CD4-positive, alpha-beta T cell (primary cell): Measurements from ENCODE around the gene C11orf21. TPM values are rescaled to one million over a fixed set of nuclear protein-coding genes. Genes with fewer than 3 reads are reported as not detected.

Experiments used
- ATAC-seq: fragments of 200-7000 bp; cut with Tn5 transposase; one replicate; pipeline ENCODE4 v1.10.0; 2022; ENCODE audit warnings: mild to moderate bottlenecking; ENCODE audit not compliant: poor library complexity
- CTCF ChIA-PET: fragments of 350-600 bp; sonication (Branson Sonifier 250); formaldehyde crosslinking; loops from one replicate; lab custom pipeline; 2021; ENCODE audit warnings: antibody characterized with exemption, inconsistent platforms; lab: Charles Lee
- POLR2A ChIA-PET: fragments of 350-600 bp; sonication (Branson Sonifier 250); formaldehyde crosslinking; loops from one replicate; lab custom pipeline; 2021; ENCODE audit warnings: antibody characterized with exemption, inconsistent platforms; lab: Charles Lee
- DNase-seq, 14 experiments: peaks; one replicate each; pipeline ENCODE4 v3.0.0-alpha.2; 2013 to 2020; ENCODE audit warnings: mixed read lengths in 2 of 14
- H3K27ac ChIP-seq, 2 donors: one replicate each; pipeline versions ENCODE4 v1.5.1 to v1.7.0; 2013; ENCODE audit warnings: low read length in 2 of 2, low read depth in 1 of 2, mild to moderate bottlenecking in 1 of 2
- H3K27me3 ChIP-seq, 2 experiments: 1 replicate in 1 of 2; 2 replicates in 1 of 2; pipeline versions ENCODE4 v1.6.1 to v1.7.0; 2013; ENCODE audit warnings: low read length in 2 of 2, control low read depth in 1 of 2, mild to moderate bottlenecking in 1 of 2, moderate library complexity in 1 of 2; ENCODE audit not compliant: insufficient read depth in 2 of 2, control insufficient read depth in 1 of 2
- H3K36me3 ChIP-seq: one replicate; pipeline ENCODE4 v1.6.1; 2013; ENCODE audit warnings: low read length, control low read depth; ENCODE audit not compliant: insufficient read depth
- H3K4me1 ChIP-seq: one replicate; pipeline ENCODE4 v1.6.1; 2013; ENCODE audit warnings: low read length, control low read depth; ENCODE audit not compliant: insufficient read depth
- H3K4me3 ChIP-seq: one replicate; pipeline ENCODE4 v1.5.1; 2013; ENCODE audit warnings: mild to moderate bottlenecking, low read length, moderate library complexity
- H3K9me3 ChIP-seq, 2 experiments: 1 replicate in 1 of 2; 2 replicates in 1 of 2; pipeline versions ENCODE4 v1.6.1 to v1.7.0; 2013; ENCODE audit warnings: low read length in 2 of 2, mild to moderate bottlenecking in 2 of 2, control low read depth in 1 of 2, moderate library complexity in 1 of 2; ENCODE audit not compliant: control insufficient read depth in 1 of 2, insufficient read depth in 1 of 2
- H3K27ac Mint-ChIP-seq: one replicate; pipeline ENCODE4 v1.8.0; 2020; ENCODE audit warnings: mixed read lengths
- H3K27me3 Mint-ChIP-seq: one replicate; pipeline ENCODE4 v1.8.0; 2021; ENCODE audit warnings: mixed read lengths
- H3K36me3 Mint-ChIP-seq: one replicate; pipeline ENCODE4 v1.8.0; 2021; ENCODE audit warnings: low read depth, mixed read lengths
- H3K4me1 Mint-ChIP-seq: one replicate; pipeline ENCODE4 v1.8.0; 2021; ENCODE audit warnings: low read depth, mixed read lengths
- H3K4me3 Mint-ChIP-seq: one replicate; pipeline ENCODE4 v1.8.0; 2020; ENCODE audit warnings: mild to moderate bottlenecking, mixed read lengths
- H3K9me3 Mint-ChIP-seq: one replicate; pipeline ENCODE4 v1.8.0; 2020; ENCODE audit warnings: mixed read lengths
- intact Hi-C, 2 experiments: fragments of 100-400 bp; cut with DNase I in 1 of 2; cut with micrococcal nuclease in 1 of 2; formaldehyde crosslinking; loops; one replicate each; pipeline versions ENCODE4 v1.15.1 to v1.9.0; 2023 to 2025; cut with DNase I, micrococcal nuclease
- total RNA-seq, 174 experiments: library from RNA in 2 of 174; stranded (reverse) in 2 of 174; gene quantifications; one replicate each; pipeline ENCODE4 v1.2.3 and lab custom pipeline; 2021 to 2026
- TF ChIP-seq, protein P1 (sequence below): fragments of 200-600 bp; IDR thresholded peaks from one replicate; pipeline ENCODE4 v1.8.0; 2022; ENCODE audit warnings: antibody characterized with exemption, mild to moderate bottlenecking

The C11orf21 gene
- total RNA-seq, 2 experiments from 2014 or later = 71.2 to 71.7 TPM

DNA sequence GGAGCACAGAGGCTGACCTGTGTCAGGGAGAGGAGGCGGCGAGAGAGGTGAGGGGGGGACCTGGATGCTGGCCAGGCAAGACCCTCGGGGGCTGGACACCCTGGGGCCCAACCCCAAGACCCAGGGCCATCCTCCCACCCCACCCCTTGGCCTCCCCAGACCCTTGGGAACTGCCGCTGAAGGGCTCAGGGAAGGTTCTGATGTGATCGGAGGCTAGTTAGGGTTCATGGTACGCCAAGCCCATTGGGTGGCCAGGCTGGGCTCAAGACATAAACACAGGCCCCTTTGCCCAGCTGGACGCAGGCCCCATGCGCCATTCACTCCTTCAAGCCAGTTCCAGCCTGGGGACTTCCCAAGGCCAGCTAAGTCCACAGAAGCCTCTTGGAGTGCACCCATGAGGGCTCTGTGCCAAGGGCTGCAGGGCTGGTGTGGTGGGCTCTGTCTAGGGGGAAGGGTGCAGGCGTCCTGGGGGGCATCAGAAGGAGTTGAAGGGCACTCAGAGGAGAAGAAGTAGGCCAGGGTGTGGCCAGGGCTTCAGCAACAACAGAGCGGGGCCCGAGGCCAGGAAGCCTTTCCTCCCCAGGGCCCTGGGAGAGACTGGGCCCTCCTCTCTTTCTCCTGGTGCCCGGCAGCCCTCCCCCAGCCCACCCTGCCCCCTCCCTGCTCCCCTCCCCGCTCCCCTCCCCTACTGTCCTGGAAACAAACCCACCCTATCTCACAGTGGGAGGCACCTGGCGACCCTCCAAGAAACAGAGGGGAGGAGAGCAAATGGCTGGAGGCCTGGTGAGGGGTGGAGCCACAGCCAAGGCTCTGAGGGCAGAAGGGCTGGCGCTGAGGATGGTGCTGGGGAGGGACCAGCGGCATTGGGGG lies 13.0 kb upstream of the C11orf21 start:
- Mint-ChIP-seq H3K27me3 (no peaks in the 10 kb centered on the region), H3K27ac (no peak overlapping the region), H3K36me3 (no peaks in the 10 kb centered on the region), H3K9me3 (no peaks in the 10 kb centered on the region), H3K4me3 (no peak overlapping the region), H3K4me1 (peaks cover 6% of the 10 kb centered on the region)
- peaks cover 0 to 7% of the 10 kb centered on the region in 2 experiments for H3K9me3 ChIP-seq
- ChIA-PET POLR2A (interaction anchor here (0.6 to 1.8 kb wide), 2 partner anchors 8 to 13 kb away, joined by 3 to 6 read pairs; partner anchors contain the start of genes C11orf21 and TSPAN32), CTCF (no interaction called here)
- TF ChIP-seq, protein P1, sequence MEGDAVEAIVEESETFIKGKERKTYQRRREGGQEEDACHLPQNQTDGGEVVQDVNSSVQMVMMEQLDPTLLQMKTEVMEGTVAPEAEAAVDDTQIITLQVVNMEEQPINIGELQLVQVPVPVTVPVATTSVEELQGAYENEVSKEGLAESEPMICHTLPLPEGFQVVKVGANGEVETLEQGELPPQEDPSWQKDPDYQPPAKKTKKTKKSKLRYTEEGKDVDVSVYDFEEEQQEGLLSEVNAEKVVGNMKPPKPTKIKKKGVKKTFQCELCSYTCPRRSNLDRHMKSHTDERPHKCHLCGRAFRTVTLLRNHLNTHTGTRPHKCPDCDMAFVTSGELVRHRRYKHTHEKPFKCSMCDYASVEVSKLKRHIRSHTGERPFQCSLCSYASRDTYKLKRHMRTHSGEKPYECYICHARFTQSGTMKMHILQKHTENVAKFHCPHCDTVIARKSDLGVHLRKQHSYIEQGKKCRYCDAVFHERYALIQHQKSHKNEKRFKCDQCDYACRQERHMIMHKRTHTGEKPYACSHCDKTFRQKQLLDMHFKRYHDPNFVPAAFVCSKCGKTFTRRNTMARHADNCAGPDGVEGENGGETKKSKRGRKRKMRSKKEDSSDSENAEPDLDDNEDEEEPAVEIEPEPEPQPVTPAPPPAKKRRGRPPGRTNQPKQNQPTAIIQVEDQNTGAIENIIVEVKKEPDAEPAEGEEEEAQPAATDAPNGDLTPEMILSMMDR = no peak
- no peak overlapping the region for H3K27ac ChIP-seq
- H3K4me1 ChIP-seq = peaks cover 34% of the 10 kb centered on the region
- no peak for ATAC-seq
- intact Hi-C loops = no loop called here
- no peak overlapping the region for H3K4me3 ChIP-seq
- H3K27me3 ChIP-seq = no peaks in the 10 kb centered on the region
- DNase-seq = no peak
- H3K36me3 ChIP-seq = peaks cover 2% of the 10 kb centered on the region

DNA sequence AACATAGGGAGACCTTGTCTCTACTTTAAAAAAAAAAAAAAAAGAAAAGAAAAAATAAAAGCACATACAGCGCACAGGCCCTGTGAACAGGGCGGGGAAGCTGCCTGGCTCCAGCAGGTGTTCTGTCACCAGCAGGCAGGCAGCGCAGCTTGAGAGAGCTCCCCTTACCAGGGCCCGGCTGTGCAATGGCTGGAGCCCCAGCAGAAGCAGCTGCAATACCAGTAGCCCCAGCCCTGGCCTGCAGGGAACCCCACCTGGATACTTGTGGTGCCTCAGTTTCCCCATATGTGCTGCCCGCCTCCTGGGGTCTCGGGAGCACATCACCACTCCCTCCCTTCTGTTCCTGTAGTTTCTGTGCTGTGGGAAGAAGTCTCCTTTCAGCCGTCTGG lies 12.4 kb upstream of the C11orf21 start:
- intact Hi-C loops = no loop called here
- POLR2A ChIA-PET = no interaction called here
- Mint-ChIP-seq H3K4me1 (peaks cover 6% of the 10 kb centered on the region), H3K4me3 (no peak overlapping the region), H3K27ac (no peak overlapping the region), H3K9me3 (no peaks in the 10 kb centered on the region), H3K36me3 (no peaks in the 10 kb centered on the region), H3K27me3 (no peaks in the 10 kb centered on the region)
- H3K27me3 ChIP-seq = no peaks in the 10 kb centered on the region
- no peak for DNase-seq
- peaks cover 2% of the 10 kb centered on the region for H3K36me3 ChIP-seq
- no peak overlapping the region for H3K4me3 ChIP-seq
- ATAC-seq = no peak
- CTCF ChIA-PET = no interaction called here
- TF ChIP-seq, protein P1 = no peak
- peaks cover 34% of the 10 kb centered on the region for H3K4me1 ChIP-seq
- H3K9me3 ChIP-seq = peaks cover 0 to 7% of the 10 kb centered on the region in 2 experiments
- no peak overlapping the region for H3K27ac ChIP-seq

DNA sequence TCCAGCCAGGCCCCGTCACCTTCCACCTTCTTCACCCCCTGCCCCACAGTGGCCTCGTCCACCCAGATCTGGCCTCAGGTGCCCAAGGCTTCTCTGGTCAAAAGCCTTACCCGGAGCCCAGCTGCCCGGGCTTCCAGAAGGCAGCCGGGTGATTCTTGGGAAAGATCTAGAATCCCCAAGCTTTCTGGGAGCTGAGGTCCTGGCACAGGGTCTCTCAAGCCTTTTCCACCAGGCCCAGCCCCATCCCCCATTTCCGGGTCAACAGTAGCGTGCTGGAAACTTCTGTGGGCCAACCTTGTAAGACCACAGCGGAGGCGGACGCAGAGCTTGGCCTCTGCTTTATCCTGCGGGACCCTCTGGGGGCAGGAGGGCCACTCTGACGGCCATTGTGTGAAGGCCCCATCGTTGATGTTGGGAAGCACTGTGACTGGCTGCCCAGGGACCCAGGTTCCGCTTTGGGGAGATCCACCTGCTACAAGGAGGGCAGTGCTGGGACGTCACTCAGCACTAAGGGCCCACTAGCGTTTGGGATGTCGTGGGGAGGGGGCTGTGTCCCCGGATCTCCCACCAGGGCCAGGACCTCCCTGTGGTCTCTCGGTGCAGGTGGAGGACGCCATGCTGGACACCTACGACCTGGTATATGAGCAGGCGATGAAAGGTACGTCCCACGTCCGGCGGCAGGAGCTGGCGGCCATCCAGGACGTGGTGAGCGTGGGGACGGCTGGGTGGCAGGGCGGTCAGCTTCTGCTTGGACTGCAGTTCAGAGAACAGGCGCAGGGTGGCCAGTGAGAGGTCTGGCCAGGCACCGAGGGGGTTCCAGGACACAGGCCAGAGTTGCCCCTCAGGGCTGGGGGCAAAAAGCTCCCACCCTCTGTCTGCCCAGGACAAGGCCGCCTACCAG lies 11.6 kb upstream of the C11orf21 start:
- Mint-ChIP-seq H3K27ac (no peak overlapping the region), H3K9me3 (no peaks in the 10 kb centered on the region), H3K36me3 (no peaks in the 10 kb centered on the region), H3K27me3 (no peaks in the 10 kb centered on the region), H3K4me3 (no peak overlapping the region), H3K4me1 (peaks cover 6% of the 10 kb centered on the region)
- H3K4me3 ChIP-seq = no peak overlapping the region
- TF ChIP-seq, protein P1 = no peak
- peaks cover 34% of the 10 kb centered on the region for H3K4me1 ChIP-seq
- intact Hi-C loops = no loop called here
- CTCF ChIA-PET = no interaction called here
- DNase-seq (no peak), ATAC-seq (no peak)
- POLR2A ChIA-PET = no interaction called here
- H3K36me3 ChIP-seq = peaks cover 2% of the 10 kb centered on the region
- H3K27ac ChIP-seq = no peak overlapping the region
- peaks cover 0 to 7% of the 10 kb centered on the region in 2 experiments for H3K9me3 ChIP-seq
- no peaks in the 10 kb centered on the region for H3K27me3 ChIP-seq
